ENCODE results near the gene FLG2. TPM values are rescaled to one million over a fixed set of nuclear protein-coding genes. Genes with fewer than 3 reads are reported as not detected.

FLG2 gene
- total and polyA plus RNA-seq, 2 of the 8 experiments (the other 6 are each of a cell fraction or from before 2014, with no cell fraction given): not detected

- no peak for TF ChIP-seq SIX5 (IDR thresholded peaks at IDR 0.05; ENCODE audit: low read depth, low read length)
- no peak for TF ChIP-seq USF2 (IDR thresholded peaks at IDR 0.05; ENCODE audit: low read length)
Measured at GRCh38 chr1:152344438-152344837, 15.4 kb downstream of the FLG2 start (continued).
